MM.1S (cell line): ENCODE data around the gene ARV1.

ENCODE experiments used
- CTCF ChIP-seq: fragments of 300-600 bp; sonication (generic); IDR thresholded peaks from 2 replicates; pipeline ENCODE4 v1.5.1; 2016; ENCODE audit warnings: antibody characterized with exemption, low read length, mixed read lengths
- EZH2 ChIP-seq: fragments of 300-600 bp; sonication (generic); optimal IDR thresholded peaks from 2 replicates; pipeline ENCODE3; 2017; ENCODE audit warnings: low read depth, mild to moderate bottlenecking, antibody characterized with exemption, low read length, mixed read lengths
- EZH2phosphoT487 ChIP-seq: fragments of 300-600 bp; sonication (generic); IDR thresholded peaks from 2 replicates; pipeline ENCODE4 v1.6.1; 2018; ENCODE audit warnings: antibody characterized with exemption, low read length

DNA sequence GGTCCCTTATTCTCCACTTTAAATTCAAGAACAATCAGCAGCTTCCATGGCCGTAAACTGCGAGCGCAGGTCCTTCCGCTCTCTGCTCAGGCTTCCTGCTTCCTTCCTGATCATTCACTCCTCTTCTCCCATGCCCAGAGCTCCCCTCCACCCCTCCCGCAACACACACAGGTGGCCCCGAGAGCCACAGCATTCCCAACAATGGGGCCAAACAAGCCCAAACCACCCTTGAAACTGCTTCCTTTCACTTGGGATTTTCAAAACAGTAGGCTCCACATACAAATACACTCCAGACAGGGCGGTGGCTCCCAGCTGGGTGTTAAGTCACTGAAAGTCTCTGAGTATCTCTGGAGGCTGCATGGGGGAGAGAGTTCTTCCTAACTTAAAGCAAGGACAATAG is 49.8 kb downstream of the ARV1 start:
- TF ChIP-seq CTCF (no peak), EZH2 (no peak), EZH2phosphoT487 (no peak)
